DND-41 (cell line): ENCODE measurements around the gene MLLT11.

Experiments used
- CTCF ChIP-seq: IDR thresholded peaks from 2 replicates; pipeline ENCODE4 v1.5.1; 2012; ENCODE audit warnings: borderline replicate concordance, low read length, moderate library complexity, mild to moderate bottlenecking; ENCODE audit not compliant: poor library complexity, severe bottlenecking; ENCODE audit errors: extremely low read depth
- EZH2 ChIP-seq: IDR thresholded peaks from 3 replicates; pipeline ENCODE4 v1.6.1; 2012; ENCODE audit warnings: borderline replicate concordance, low read depth, mild to moderate bottlenecking, moderate library complexity, low read length, inconsistent platforms; ENCODE audit not compliant: severe bottlenecking

GRCh38 chr1:151104630-151105029 lies 44.4 kb downstream of the MLLT11 start:
- TF ChIP-seq CTCF = no peak
- TF ChIP-seq EZH2 = no peak
